Hepatocyte (in vitro differentiated cells): ENCODE measurements around the gene FTCD. TPM values are rescaled to one million over a fixed set of nuclear protein-coding genes. Genes with fewer than 3 reads are reported as not detected.

Source experiments
- DNase-seq: peaks from one replicate; pipeline ENCODE4 v3.0.0-alpha.2; 2016; ENCODE audit warnings: low spot score
- H2AFZ ChIP-seq: fragments of 200-600 bp; sonication (generic); 2 replicates; pipeline ENCODE4 v1.6.0; 2016; ENCODE audit warnings: antibody characterized with exemption, mild to moderate bottlenecking
- H3K27ac ChIP-seq: fragments of 200-600 bp; sonication (generic); 2 replicates; pipeline ENCODE4 v1.5.1; 2016; ENCODE audit warnings: mild to moderate bottlenecking
- H3K27me3 ChIP-seq: fragments of 200-600 bp; sonication (generic); 2 replicates; pipeline ENCODE4 v1.6.1; 2016
- H3K36me3 ChIP-seq: fragments of 200-600 bp; sonication (generic); replicated peaks from 2 replicates; pipeline ENCODE4 v1.5.1; 2016; ENCODE audit warnings: low read depth; ENCODE audit not compliant: insufficient read depth
- H3K4me1 ChIP-seq: fragments of 200-600 bp; sonication (generic); 2 replicates; pipeline ENCODE4 v1.5.1; 2016; ENCODE audit warnings: mild to moderate bottlenecking, moderate library complexity; ENCODE audit not compliant: insufficient read depth
- H3K4me2 ChIP-seq: fragments of 200-600 bp; sonication (generic); 2 replicates; pipeline ENCODE4 v1.6.0; 2016
- H3K4me3 ChIP-seq: fragments of 200-600 bp; sonication (generic); 2 replicates; pipeline ENCODE4 v1.5.1; 2016; ENCODE audit warnings: mild to moderate bottlenecking
- H3K79me2 ChIP-seq: fragments of 200-600 bp; sonication (generic); 2 replicates; pipeline ENCODE4 v1.6.0; 2017; ENCODE audit warnings: mild to moderate bottlenecking
- H3K9me2 ChIP-seq: fragments of 200-600 bp; sonication (generic); replicated peaks from 2 replicates; pipeline ENCODE4 v1.6.0; 2017; ENCODE audit warnings: mild to moderate bottlenecking; ENCODE audit not compliant: insufficient read depth
- H3K9me3 ChIP-seq: fragments of 200-600 bp; sonication (generic); 2 replicates; pipeline ENCODE4 v1.5.1; 2016; ENCODE audit warnings: low read depth, mild to moderate bottlenecking
- H4K20me1 ChIP-seq: fragments of 200-600 bp; sonication (generic); 2 replicates; pipeline ENCODE4 v1.6.0; 2016; ENCODE audit warnings: mild to moderate bottlenecking; ENCODE audit not compliant: insufficient read depth, poor library complexity, severe bottlenecking
- EZH2 ChIP-seq: fragments of 200-600 bp; sonication (generic); IDR thresholded peaks from 2 replicates; pipeline ENCODE4 v1.6.1; 2016; ENCODE audit warnings: antibody characterized with exemption, mild to moderate bottlenecking, borderline replicate concordance
- EZH2phosphoT487 ChIP-seq: fragments of 200-600 bp; sonication (generic); IDR thresholded peaks from one replicate; pipeline ENCODE4 v1.6.1; 2018; ENCODE audit warnings: antibody characterized with exemption, mild to moderate bottlenecking, low read depth, moderate library complexity; ENCODE audit not compliant: unreplicated experiment, severe bottlenecking
- WGBS: methylation state at CpG from one replicate; pipeline ENCODE4 v1.1.6; 2016; ENCODE audit warnings: low lambda C conversion rate; ENCODE audit errors: missing lambda C conversion rate; 5-methylcytosine and 5-hydroxymethylcytosine counted together
- polyA plus RNA-seq: library from polyadenylated mRNA; unstranded; fragments of >200 nt; fragmentation: Nextera tagmentation; extraction: Ambion mirVana; gene quantifications from 2 replicates; pipeline ENCODE4 v1.2.1, GENCODE V29; 2016
- total RNA-seq: library from RNA; depleted of rRNA; stranded (reverse); fragments of >200 nt; gene quantifications from 2 replicates; pipeline ENCODE4 v1.2.3, GENCODE V29; 2014
- TF ChIP-seq, protein P1 (sequence below): fragments of 200-600 bp; sonication (generic); IDR thresholded peaks from 2 replicates; pipeline ENCODE4 v1.5.1; 2016; ENCODE audit warnings: antibody characterized with exemption, mild to moderate bottlenecking; ENCODE audit not compliant: poor library complexity

The FTCD gene
- total and polyA plus RNA-seq, 2 experiments from 2014 or later = 27.5 to 76.8 TPM

DNA sequence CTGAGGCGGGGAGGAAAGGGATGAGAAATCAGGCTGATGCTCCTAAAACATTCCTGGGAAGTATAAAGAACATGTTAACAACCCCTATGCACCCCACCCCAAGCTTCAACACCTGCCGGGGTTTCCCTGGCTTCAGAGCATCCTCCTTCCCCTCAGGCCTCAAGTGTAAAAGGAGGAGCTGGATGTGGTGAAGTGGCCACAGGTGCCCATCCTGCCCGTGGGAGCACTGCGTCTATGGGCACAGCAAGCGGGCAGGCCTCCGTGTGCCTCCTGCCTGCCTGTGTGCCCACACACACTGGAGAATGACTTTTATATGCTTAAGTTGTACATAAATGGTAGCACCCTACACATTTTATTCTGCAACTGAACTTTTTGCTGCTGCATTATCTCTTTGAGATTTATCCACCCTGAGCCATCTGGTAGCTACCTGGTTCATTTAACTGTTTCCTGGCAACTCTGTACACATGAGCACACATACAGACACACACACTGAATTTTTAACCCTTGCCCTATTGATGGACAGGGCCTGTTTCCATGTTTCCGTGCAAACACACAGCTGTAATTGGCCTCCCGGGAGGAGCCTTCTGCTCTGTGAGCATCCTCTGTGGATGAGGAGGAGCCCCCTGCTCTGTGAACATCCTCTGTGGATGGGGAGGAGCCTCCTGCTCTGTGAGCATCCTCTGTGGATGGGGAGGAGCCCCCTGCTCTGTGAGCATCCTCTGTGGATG is 13.4 kb upstream of the FTCD start:
- H3K9me3 ChIP-seq = no peaks in the 10 kb centered on the region
- TF ChIP-seq EZH2 = no peak
- TF ChIP-seq EZH2phosphoT487 = no peak
- TF ChIP-seq, protein P1, sequence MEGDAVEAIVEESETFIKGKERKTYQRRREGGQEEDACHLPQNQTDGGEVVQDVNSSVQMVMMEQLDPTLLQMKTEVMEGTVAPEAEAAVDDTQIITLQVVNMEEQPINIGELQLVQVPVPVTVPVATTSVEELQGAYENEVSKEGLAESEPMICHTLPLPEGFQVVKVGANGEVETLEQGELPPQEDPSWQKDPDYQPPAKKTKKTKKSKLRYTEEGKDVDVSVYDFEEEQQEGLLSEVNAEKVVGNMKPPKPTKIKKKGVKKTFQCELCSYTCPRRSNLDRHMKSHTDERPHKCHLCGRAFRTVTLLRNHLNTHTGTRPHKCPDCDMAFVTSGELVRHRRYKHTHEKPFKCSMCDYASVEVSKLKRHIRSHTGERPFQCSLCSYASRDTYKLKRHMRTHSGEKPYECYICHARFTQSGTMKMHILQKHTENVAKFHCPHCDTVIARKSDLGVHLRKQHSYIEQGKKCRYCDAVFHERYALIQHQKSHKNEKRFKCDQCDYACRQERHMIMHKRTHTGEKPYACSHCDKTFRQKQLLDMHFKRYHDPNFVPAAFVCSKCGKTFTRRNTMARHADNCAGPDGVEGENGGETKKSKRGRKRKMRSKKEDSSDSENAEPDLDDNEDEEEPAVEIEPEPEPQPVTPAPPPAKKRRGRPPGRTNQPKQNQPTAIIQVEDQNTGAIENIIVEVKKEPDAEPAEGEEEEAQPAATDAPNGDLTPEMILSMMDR = no peak
- DNase-seq = no peak
- no peaks in the 10 kb centered on the region for H3K9me2 ChIP-seq
- H3K4me3 ChIP-seq = no peak overlapping the region
- H3K4me2 ChIP-seq = no peak overlapping the region
- no peaks in the 10 kb centered on the region for H3K4me1 ChIP-seq
- H2AFZ ChIP-seq = no peak overlapping the region
- WGBS = 86% methylated on average over 8 of the region's 8 CpGs
- H3K79me2 ChIP-seq = peaks cover 1% of the 10 kb centered on the region
- H3K27me3 ChIP-seq = no peaks in the 10 kb centered on the region
- H4K20me1 ChIP-seq = no peaks in the 10 kb centered on the region
- no peaks in the 10 kb centered on the region for H3K36me3 ChIP-seq
- H3K27ac ChIP-seq = no peak overlapping the region

DNA sequence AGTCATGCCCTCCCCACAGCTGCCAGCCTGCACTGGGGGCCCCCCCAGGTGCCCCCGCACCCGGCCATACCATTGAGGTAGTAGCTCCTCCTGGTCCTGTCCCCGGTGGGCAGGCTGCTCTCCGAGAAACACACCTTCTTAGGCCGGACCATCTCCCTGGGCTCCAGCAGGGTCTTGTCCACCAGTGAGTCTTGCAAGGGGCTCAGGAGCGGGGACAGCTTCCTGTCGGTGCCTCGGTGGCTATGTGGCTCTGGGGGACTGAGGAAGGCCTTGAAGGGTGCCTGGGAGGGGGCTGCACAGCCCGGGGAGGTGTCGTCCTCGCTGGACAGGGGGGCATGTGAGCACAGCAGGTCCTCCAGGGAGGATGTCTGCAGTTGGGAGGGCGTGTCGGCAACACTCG is 12.9 kb upstream of the FTCD start:
- no peak overlapping the region for H3K27ac ChIP-seq
- no peaks in the 10 kb centered on the region for H3K4me1 ChIP-seq
- H3K9me3 ChIP-seq = no peaks in the 10 kb centered on the region
- 91% methylated on average over 13 of the region's 14 CpGs for WGBS
- no peaks in the 10 kb centered on the region for H3K79me2 ChIP-seq
- no peaks in the 10 kb centered on the region for H3K9me2 ChIP-seq
- H4K20me1 ChIP-seq = no peaks in the 10 kb centered on the region
- H3K36me3 ChIP-seq = no peaks in the 10 kb centered on the region
- H3K4me3 ChIP-seq = no peak overlapping the region
- DNase-seq = no peak
- no peaks in the 10 kb centered on the region for H3K27me3 ChIP-seq
- TF ChIP-seq, protein P1 = no peak
- TF ChIP-seq EZH2phosphoT487 = no peak
- no peak for TF ChIP-seq EZH2
- no peak overlapping the region for H2AFZ ChIP-seq
- no peak overlapping the region for H3K4me2 ChIP-seq

DNA sequence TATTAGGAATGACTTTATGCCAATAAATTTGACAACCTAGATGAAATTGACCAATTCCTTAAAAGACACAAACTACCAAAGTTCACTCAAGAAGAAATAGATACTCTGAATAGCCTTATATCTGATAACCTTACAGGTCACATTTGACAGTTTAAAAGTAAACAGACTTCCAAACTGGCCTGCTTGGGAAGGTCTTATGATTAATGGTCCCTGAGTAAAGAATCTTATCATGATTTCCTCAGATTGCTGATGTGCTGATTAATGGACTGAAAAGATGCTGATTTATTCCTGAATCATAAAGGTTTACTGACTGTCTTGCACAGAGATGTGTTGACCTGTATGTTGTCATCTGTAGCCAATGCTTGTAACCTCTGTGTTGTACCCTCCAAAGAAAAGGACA is 9.7 kb upstream of the FTCD start:
- H2AFZ ChIP-seq = no peak overlapping the region
- no peak for DNase-seq
- H3K9me2 ChIP-seq = no peaks in the 10 kb centered on the region
- no peaks in the 10 kb centered on the region for H3K79me2 ChIP-seq
- TF ChIP-seq EZH2 (no peak), EZH2phosphoT487 (no peak)
- TF ChIP-seq, protein P1 = no peak
- no peaks in the 10 kb centered on the region for H3K4me1 ChIP-seq
- H3K4me3 ChIP-seq = no peak overlapping the region
- no peaks in the 10 kb centered on the region for H4K20me1 ChIP-seq
- no peak overlapping the region for H3K27ac ChIP-seq
- no peak overlapping the region for H3K4me2 ChIP-seq
- no peaks in the 10 kb centered on the region for H3K27me3 ChIP-seq
- no peaks in the 10 kb centered on the region for H3K36me3 ChIP-seq
- no peaks in the 10 kb centered on the region for H3K9me3 ChIP-seq
